H1 (cell line): ENCODE results near the gene HTRA2. TPM values are rescaled to one million over a fixed set of nuclear protein-coding genes. Genes with fewer than 3 reads are reported as not detected.

ENCODE experiments used
- BCL11A ChIP-seq, 2 experiments: IDR thresholded peaks; one replicate each; pipeline ENCODE4 v1.6.1; 2011; ENCODE audit warnings: low read depth in 2 of 2, low read length in 2 of 2, mild to moderate bottlenecking in 2 of 2
- CREB1 ChIP-seq: IDR thresholded peaks from 2 replicates; pipeline ENCODE4 v1.6.1; 2012; ENCODE audit warnings: inconsistent platforms
- GABPA ChIP-seq: IDR thresholded peaks from 2 replicates; pipeline ENCODE4 v1.6.1; 2011; ENCODE audit warnings: mild to moderate bottlenecking, low read length, moderate library complexity, borderline replicate concordance; ENCODE audit not compliant: insufficient read depth
- JUN ChIP-seq: IDR thresholded peaks from 2 replicates; pipeline ENCODE4 v1.6.1; 2011; ENCODE audit warnings: low read depth, mild to moderate bottlenecking, improper control_type of control experiment, low read length
- KDM4A ChIP-seq: IDR thresholded peaks from one replicate; pipeline ENCODE4 v1.7.1; 2012; ENCODE audit warnings: low read depth, mild to moderate bottlenecking, moderate library complexity, low read length, inconsistent platforms; ENCODE audit not compliant: severe bottlenecking
- KDM5A ChIP-seq: fragments of 200-600 bp; IDR thresholded peaks from 2 replicates; pipeline ENCODE4 v1.7.1; 2012; ENCODE audit warnings: mild to moderate bottlenecking, low read length, inconsistent platforms, mixed read lengths
- POLR2AphosphoS5 ChIP-seq: IDR thresholded peaks from 2 replicates; pipeline ENCODE4 v1.6.1; 2011; ENCODE audit warnings: low read depth, low read length
- SIRT6 ChIP-seq: IDR thresholded peaks from one replicate; pipeline ENCODE4 v1.7.1; 2012; ENCODE audit warnings: low read length, inconsistent platforms
- SIX5 ChIP-seq: IDR thresholded peaks from 2 replicates; pipeline ENCODE4 v1.6.1; 2011; ENCODE audit warnings: mild to moderate bottlenecking, low read depth, low read length
- ZNF274 ChIP-seq: IDR thresholded peaks from 2 replicates; pipeline ENCODE4 v1.7.0; 2012; ENCODE audit warnings: low read length, borderline replicate concordance; ENCODE audit errors: extremely low read depth
- polyA plus RNA-seq, 7 experiments: library from polyadenylated mRNA; depleted of rRNA in 3 of 7; stranded (reverse) in 5 of 7; unstranded in 2 of 7; fragments of >200 nt in 5 of 7; fragments of 200-250 nt in 2 of 7; gene quantifications; 1 replicate in 5 of 7; 2 replicates in 1 of 7; 4 replicates in 1 of 7; pipeline versions ENCODE4 v1.2.1 to v1.2.3, GENCODE V29; 2011 to 2013; ENCODE audit warnings: missing spikeins in 2 of 7, mixed read lengths in 2 of 7
- total RNA-seq: library from RNA; stranded (reverse); fragmentation: NEBNext Ultra II Directional; extraction: Animal tissue kit (Norgen Biotek cat#: 25700); gene quantifications from 2 replicates; pipeline ENCODE4 v1.2.1, GENCODE V29; 2021
- TF ChIP-seq, protein P1 (sequence below): fragments of 300-600 bp; sonication (generic); IDR thresholded peaks from 2 replicates; pipeline ENCODE4 v1.7.1; 2012; ENCODE audit warnings: low read length, moderate library complexity, mild to moderate bottlenecking, inconsistent platforms; ENCODE audit not compliant: insufficient replicate concordance

The HTRA2 gene
- total and polyA plus RNA-seq, 2 of the 8 experiments (the other 6 are each of a cell fraction or from before 2014, with no cell fraction given): 21.6 to 37.6 TPM

- TF ChIP-seq, protein P1, sequence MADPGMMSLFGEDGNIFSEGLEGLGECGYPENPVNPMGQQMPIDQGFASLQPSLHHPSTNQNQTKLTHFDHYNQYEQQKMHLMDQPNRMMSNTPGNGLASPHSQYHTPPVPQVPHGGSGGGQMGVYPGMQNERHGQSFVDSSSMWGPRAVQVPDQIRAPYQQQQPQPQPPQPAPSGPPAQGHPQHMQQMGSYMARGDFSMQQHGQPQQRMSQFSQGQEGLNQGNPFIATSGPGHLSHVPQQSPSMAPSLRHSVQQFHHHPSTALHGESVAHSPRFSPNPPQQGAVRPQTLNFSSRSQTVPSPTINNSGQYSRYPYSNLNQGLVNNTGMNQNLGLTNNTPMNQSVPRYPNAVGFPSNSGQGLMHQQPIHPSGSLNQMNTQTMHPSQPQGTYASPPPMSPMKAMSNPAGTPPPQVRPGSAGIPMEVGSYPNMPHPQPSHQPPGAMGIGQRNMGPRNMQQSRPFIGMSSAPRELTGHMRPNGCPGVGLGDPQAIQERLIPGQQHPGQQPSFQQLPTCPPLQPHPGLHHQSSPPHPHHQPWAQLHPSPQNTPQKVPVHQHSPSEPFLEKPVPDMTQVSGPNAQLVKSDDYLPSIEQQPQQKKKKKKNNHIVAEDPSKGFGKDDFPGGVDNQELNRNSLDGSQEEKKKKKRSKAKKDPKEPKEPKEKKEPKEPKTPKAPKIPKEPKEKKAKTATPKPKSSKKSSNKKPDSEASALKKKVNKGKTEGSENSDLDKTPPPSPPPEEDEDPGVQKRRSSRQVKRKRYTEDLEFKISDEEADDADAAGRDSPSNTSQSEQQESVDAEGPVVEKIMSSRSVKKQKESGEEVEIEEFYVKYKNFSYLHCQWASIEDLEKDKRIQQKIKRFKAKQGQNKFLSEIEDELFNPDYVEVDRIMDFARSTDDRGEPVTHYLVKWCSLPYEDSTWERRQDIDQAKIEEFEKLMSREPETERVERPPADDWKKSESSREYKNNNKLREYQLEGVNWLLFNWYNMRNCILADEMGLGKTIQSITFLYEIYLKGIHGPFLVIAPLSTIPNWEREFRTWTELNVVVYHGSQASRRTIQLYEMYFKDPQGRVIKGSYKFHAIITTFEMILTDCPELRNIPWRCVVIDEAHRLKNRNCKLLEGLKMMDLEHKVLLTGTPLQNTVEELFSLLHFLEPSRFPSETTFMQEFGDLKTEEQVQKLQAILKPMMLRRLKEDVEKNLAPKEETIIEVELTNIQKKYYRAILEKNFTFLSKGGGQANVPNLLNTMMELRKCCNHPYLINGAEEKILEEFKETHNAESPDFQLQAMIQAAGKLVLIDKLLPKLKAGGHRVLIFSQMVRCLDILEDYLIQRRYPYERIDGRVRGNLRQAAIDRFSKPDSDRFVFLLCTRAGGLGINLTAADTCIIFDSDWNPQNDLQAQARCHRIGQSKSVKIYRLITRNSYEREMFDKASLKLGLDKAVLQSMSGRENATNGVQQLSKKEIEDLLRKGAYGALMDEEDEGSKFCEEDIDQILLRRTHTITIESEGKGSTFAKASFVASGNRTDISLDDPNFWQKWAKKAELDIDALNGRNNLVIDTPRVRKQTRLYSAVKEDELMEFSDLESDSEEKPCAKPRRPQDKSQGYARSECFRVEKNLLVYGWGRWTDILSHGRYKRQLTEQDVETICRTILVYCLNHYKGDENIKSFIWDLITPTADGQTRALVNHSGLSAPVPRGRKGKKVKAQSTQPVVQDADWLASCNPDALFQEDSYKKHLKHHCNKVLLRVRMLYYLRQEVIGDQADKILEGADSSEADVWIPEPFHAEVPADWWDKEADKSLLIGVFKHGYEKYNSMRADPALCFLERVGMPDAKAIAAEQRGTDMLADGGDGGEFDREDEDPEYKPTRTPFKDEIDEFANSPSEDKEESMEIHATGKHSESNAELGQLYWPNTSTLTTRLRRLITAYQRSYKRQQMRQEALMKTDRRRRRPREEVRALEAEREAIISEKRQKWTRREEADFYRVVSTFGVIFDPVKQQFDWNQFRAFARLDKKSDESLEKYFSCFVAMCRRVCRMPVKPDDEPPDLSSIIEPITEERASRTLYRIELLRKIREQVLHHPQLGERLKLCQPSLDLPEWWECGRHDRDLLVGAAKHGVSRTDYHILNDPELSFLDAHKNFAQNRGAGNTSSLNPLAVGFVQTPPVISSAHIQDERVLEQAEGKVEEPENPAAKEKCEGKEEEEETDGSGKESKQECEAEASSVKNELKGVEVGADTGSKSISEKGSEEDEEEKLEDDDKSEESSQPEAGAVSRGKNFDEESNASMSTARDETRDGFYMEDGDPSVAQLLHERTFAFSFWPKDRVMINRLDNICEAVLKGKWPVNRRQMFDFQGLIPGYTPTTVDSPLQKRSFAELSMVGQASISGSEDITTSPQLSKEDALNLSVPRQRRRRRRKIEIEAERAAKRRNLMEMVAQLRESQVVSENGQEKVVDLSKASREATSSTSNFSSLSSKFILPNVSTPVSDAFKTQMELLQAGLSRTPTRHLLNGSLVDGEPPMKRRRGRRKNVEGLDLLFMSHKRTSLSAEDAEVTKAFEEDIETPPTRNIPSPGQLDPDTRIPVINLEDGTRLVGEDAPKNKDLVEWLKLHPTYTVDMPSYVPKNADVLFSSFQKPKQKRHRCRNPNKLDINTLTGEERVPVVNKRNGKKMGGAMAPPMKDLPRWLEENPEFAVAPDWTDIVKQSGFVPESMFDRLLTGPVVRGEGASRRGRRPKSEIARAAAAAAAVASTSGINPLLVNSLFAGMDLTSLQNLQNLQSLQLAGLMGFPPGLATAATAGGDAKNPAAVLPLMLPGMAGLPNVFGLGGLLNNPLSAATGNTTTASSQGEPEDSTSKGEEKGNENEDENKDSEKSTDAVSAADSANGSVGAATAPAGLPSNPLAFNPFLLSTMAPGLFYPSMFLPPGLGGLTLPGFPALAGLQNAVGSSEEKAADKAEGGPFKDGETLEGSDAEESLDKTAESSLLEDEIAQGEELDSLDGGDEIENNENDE: no peak
- TF ChIP-seq BCL11A (IDR thresholded peaks at IDR 0.05; ENCODE audit: low read depth in 2 of 2, low read length in 2 of 2) (no peak), GABPA (peak; percentile 86), SIRT6 (no peak), POLR2AphosphoS5 (peak; percentile 30; the same call in 1 of the 2 replicates), CREB1 (peak; percentile 76), SIX5 (peak; percentile 85), KDM5A (peak; percentile 91), KDM4A (peak; percentile 88), JUN (no peak), ZNF274 (no peak)
These were observed at the start of gene HTRA2, which contains the start of gene AUP1 (continued) for GRCh38 chr2:74529357-74530238.
